Muscle of back (tissue), 11 donors: ENCODE measurements around the gene MYOZ3. TPM values are rescaled to one million over a fixed set of nuclear protein-coding genes. Genes with fewer than 3 reads are reported as not detected.

Experiments used
- DNase-seq, 3 donors: peaks; one replicate each; pipeline versions ENCODE4 v3.0.0 to v3.0.0-alpha.2; 2013
- polyA plus RNA-seq, 10 donors: library from polyadenylated mRNA; unstranded; fragments of 120-200 nt; gene quantifications; one replicate each; pipeline ENCODE4 v1.2.1, GENCODE V29; 2013; ENCODE audit not compliant: insufficient read length in 10 of 10

Gene MYOZ3
- polyA plus RNA-seq, 10 donors = 9.8 to 20.8 (median 12.3) TPM

GRCh38 chr5:150625831-150626746 lies 35.0 kb upstream of the MYOZ3 start:
- no peak for DNase-seq

- DNase-seq = no peak
Observed at GRCh38 chr5:150626853-150627276, 34.2 kb upstream of the MYOZ3 start.

GRCh38 chr5:150627731-150628545 lies 33.1 kb upstream of the MYOZ3 start:
- DNase-seq = no peak

GRCh38 chr5:150628936-150629485 lies 32.0 kb upstream of the MYOZ3 start:
- no peak for DNase-seq

GRCh38 chr5:150630016-150630415 lies 31.0 kb upstream of the MYOZ3 start:
- DNase-seq = no peak

- DNase-seq = no peak
Observed at GRCh38 chr5:150630461-150631325, 30.4 kb upstream of the MYOZ3 start.

- DNase-seq = no peak
Observed at GRCh38 chr5:150631326-150631701, 29.7 kb upstream of the MYOZ3 start.

GRCh38 chr5:150632305-150633160 lies 28.5 kb upstream of the MYOZ3 start:
- DNase-seq = no peak

GRCh38 chr5:150633429-150633828 lies 27.6 kb upstream of the MYOZ3 start:
- no peak for DNase-seq

- no peak for DNase-seq
Observed at GRCh38 chr5:150636391-150637244, 24.4 kb upstream of the MYOZ3 start.

- DNase-seq = peak in 2 of 3 donors; percentile 68 to 82
Observed at GRCh38 chr5:150637245-150638052, 23.6 kb upstream of the MYOZ3 start.

GRCh38 chr5:150638053-150638444 lies 23.0 kb upstream of the MYOZ3 start:
- no peak for DNase-seq

- DNase-seq = no peak
Observed at GRCh38 chr5:150638488-150639376, 22.3 kb upstream of the MYOZ3 start.

- DNase-seq = no peak
Observed at GRCh38 chr5:150639377-150639692, 21.7 kb upstream of the MYOZ3 start.

- DNase-seq = no peak
Observed at GRCh38 chr5:150639751-150640150, 21.3 kb upstream of the MYOZ3 start.

- DNase-seq = peak; percentile 83 to 90 (median 87)
Observed at GRCh38 chr5:150640311-150641005, 20.6 kb upstream of the MYOZ3 start, which contains the start of gene SYNPO. TSS of gene SYNPO (plus strand) at chr5:150640660. CDS start at chr5:150648276, 7,616 bp downstream.
